Endothelial cell of umbilical vein (primary cell): Measurements from ENCODE around the gene GJD2. TPM values are rescaled to one million over a fixed set of nuclear protein-coding genes. Genes with fewer than 3 reads are reported as not detected.

Source experiments
- BruUV-seq: library from RNA; stranded (reverse); fragments of 400-500 nt; replicated peaks from 2 replicates; lab custom pipeline; 2021; lab: Mats Ljungman, UMichigan
- CTCF ChIA-PET: fragments of 300-600, 350-600 bp; sonication (Branson Sonifier 250); formaldehyde crosslinking; loops from one replicate; lab custom pipeline; 2021; ENCODE audit warnings: antibody characterized with exemption, inconsistent platforms; lab: Charles Lee
- POLR2A ChIA-PET: fragments of 300-600, 350-600 bp; sonication (Branson Sonifier 250); formaldehyde crosslinking; loops from one replicate; lab custom pipeline; 2021; ENCODE audit warnings: antibody characterized with exemption, inconsistent platforms; lab: Charles Lee
- DNase-seq: peaks from one replicate; pipeline ENCODE4 v3.0.0-alpha.2; 2011; ENCODE audit warnings: low read depth, low spot score
- FAIRE-seq: peaks from 2 replicates; lab custom pipeline; 2011; peaks lifted over from hg19 to GRCh38; lab: Jason Lieb, UNC
- H2AFZ ChIP-seq: 2 replicates; pipeline ENCODE4 v1.6.0; 2012; ENCODE audit warnings: low read depth, low read length, control low read depth, inconsistent platforms
- H3K27ac ChIP-seq: 2 replicates; pipeline ENCODE4 v1.5.1; 2011; ENCODE audit warnings: low read depth, mild to moderate bottlenecking, control low read depth, low read length, moderate library complexity; ENCODE audit not compliant: insufficient read depth
- H3K27me3 ChIP-seq, 2 experiments: 2 replicates each; pipeline versions ENCODE4 v1.6.0 to v1.6.1; 2011; ENCODE audit warnings: low read length in 2 of 2, mixed read lengths in 1 of 2; ENCODE audit not compliant: control insufficient read depth in 2 of 2, insufficient read depth in 2 of 2
- H3K36me3 ChIP-seq, 2 experiments: 2 replicates in 1 of 2; 3 replicates in 1 of 2; pipeline ENCODE4 v1.5.1; 2011; ENCODE audit warnings: low read length in 2 of 2, mild to moderate bottlenecking in 1 of 2, moderate library complexity in 1 of 2; ENCODE audit not compliant: control insufficient read depth in 2 of 2, insufficient read depth in 2 of 2; ENCODE audit errors: extremely low read depth in 1 of 2
- H3K4me1 ChIP-seq: 3 replicates; pipeline ENCODE4 v1.5.1; 2011; ENCODE audit warnings: mild to moderate bottlenecking, low read length; ENCODE audit not compliant: control insufficient read depth, insufficient read depth; ENCODE audit errors: extremely low read depth
- H3K4me2 ChIP-seq: 2 replicates; pipeline ENCODE4 v1.6.1; 2011; ENCODE audit warnings: low read length, control low read depth, mixed read lengths; ENCODE audit not compliant: insufficient read depth
- H3K4me3 ChIP-seq, 3 experiments: fragments of 200-600 bp in 1 of 3; sonication (generic), shearing (Covaris generic) in 1 of 3; replicated peaks in 1 of 3; 2 replicates each; pipeline ENCODE4 v1.5.1; 2011 to 2016; ENCODE audit warnings: control low read depth in 3 of 3, low read length in 3 of 3, mild to moderate bottlenecking in 2 of 3, inconsistent platforms in 1 of 3, low read depth in 1 of 3, moderate library complexity in 1 of 3; ENCODE audit not compliant: insufficient read depth in 1 of 3
- H3K79me2 ChIP-seq: 2 replicates; pipeline ENCODE4 v1.6.0; 2012; ENCODE audit warnings: low read length, inconsistent platforms; ENCODE audit not compliant: control insufficient read depth, insufficient read depth
- H3K9ac ChIP-seq: replicated peaks from 2 replicates; pipeline ENCODE3; 2011; ENCODE audit warnings: low read length, control low read depth; ENCODE audit not compliant: insufficient read depth; ENCODE audit errors: extremely low read depth
- H3K9me1 ChIP-seq: replicated peaks from 3 replicates; pipeline ENCODE4 v1.6.0; 2011; ENCODE audit warnings: mild to moderate bottlenecking, low read length; ENCODE audit not compliant: control insufficient read depth, insufficient read depth; ENCODE audit errors: extremely low read depth
- H3K9me3 ChIP-seq: replicated peaks from 2 replicates; pipeline ENCODE4 v1.5.1; 2012; ENCODE audit warnings: low read length, inconsistent platforms; ENCODE audit not compliant: control insufficient read depth, insufficient read depth
- H4K20me1 ChIP-seq: replicated peaks from 2 replicates; pipeline ENCODE3; 2011; ENCODE audit warnings: mild to moderate bottlenecking, low read length; ENCODE audit not compliant: control insufficient read depth, insufficient read depth; ENCODE audit errors: extremely low read depth
- CTCF ChIP-seq, 2 donors: IDR thresholded peaks; 1 replicate in 1 of 2; 2 replicates in 1 of 2; pipeline ENCODE4 v1.5.1; 2011; ENCODE audit warnings: low read length in 2 of 2, mild to moderate bottlenecking in 2 of 2, moderate library complexity in 2 of 2, control low read depth in 1 of 2, inconsistent platforms in 1 of 2, low read depth in 1 of 2; ENCODE audit not compliant: insufficient read depth in 1 of 2; ENCODE audit errors: extremely low read depth in 1 of 2
- EZH2 ChIP-seq: IDR thresholded peaks from 2 replicates; pipeline ENCODE4 v1.6.1; 2012; ENCODE audit warnings: borderline replicate concordance, low read depth, mild to moderate bottlenecking, moderate library complexity, low read length, inconsistent platforms; ENCODE audit not compliant: severe bottlenecking
- FOS ChIP-seq: IDR thresholded peaks from 2 replicates; pipeline ENCODE4 v1.6.1; 2011; ENCODE audit warnings: mild to moderate bottlenecking, low read length, moderate library complexity, borderline replicate concordance; ENCODE audit not compliant: insufficient read depth
- GATA2 ChIP-seq: IDR thresholded peaks from 2 replicates; pipeline ENCODE4 v1.7.0; 2011; ENCODE audit warnings: low read depth, mild to moderate bottlenecking, moderate library complexity, mixed read lengths, low read length; ENCODE audit not compliant: insufficient read length, insufficient read depth
- JUN ChIP-seq: IDR thresholded peaks from 2 replicates; pipeline ENCODE4 v1.6.1; 2011; ENCODE audit warnings: borderline replicate concordance, low read depth; ENCODE audit not compliant: insufficient read length, insufficient read depth
- MAX ChIP-seq: IDR thresholded peaks from 2 replicates; pipeline ENCODE4 v1.6.1; 2011; ENCODE audit not compliant: insufficient read depth, insufficient read length
- MYC ChIP-seq: IDR thresholded peaks from one replicate; pipeline ENCODE4 v1.6.1; 2011; ENCODE audit warnings: mild to moderate bottlenecking, low read depth, low read length
- POLR2A ChIP-seq: IDR thresholded peaks from 2 replicates; pipeline ENCODE4 v1.6.1; 2012; ENCODE audit warnings: low read depth, mild to moderate bottlenecking, control low read depth, low read length
- POLR2AphosphoS5 ChIP-seq: IDR thresholded peaks from 2 replicates; pipeline ENCODE4 v1.6.1; 2012; ENCODE audit warnings: low read depth, mild to moderate bottlenecking, control low read depth, low read length, moderate library complexity; ENCODE audit not compliant: insufficient read depth
- dilution Hi-C: fragments of 300-500 bp; cut with MboI; formaldehyde crosslinking; loops from one replicate; pipeline ENCODE4 v1.15.0; 2019; ENCODE audit warnings: low sequenced_read_pairs; ENCODE audit not compliant: extremely low pct_ligation_motif_present
- intact Hi-C: fragments of 100-400 bp; cut with micrococcal nuclease; formaldehyde crosslinking; loops from one replicate; pipeline ENCODE4 v1.10.0; 2022
- polyA plus RNA-seq, 4 experiments: library from polyadenylated mRNA; depleted of rRNA in 3 of 4; stranded (reverse) in 3 of 4; unstranded in 1 of 4; fragments of >200 nt; gene quantifications; 2 replicates each; pipeline versions ENCODE4 v1.2.1 to v1.2.3, GENCODE V29; 2011 to 2012; ENCODE audit warnings: missing spikeins in 1 of 4
- total RNA-seq: library from RNA; stranded (reverse); gene quantifications from 2 replicates; pipeline ENCODE4 v1.2.3, GENCODE V29; 2021

The GJD2 gene
- total and polyA plus RNA-seq, 2 donors (not counting 3 experiments of a cell fraction or from before 2014, with no cell fraction given) = not detected

- H3K9me1 ChIP-seq = no peaks in the 10 kb centered on the region
- BruUV-seq = no TSS peak
- no peak for TF ChIP-seq JUN
- no peak for TF ChIP-seq MAX
- TF ChIP-seq POLR2AphosphoS5 = no peak
- no peak for TF ChIP-seq FOS
- no peak for TF ChIP-seq GATA2
- TF ChIP-seq EZH2 = no peak
- TF ChIP-seq MYC = no peak
- TF ChIP-seq CTCF (IDR thresholded peaks at IDR 0.05; ENCODE audit: extremely low read depth in 1 of 2, insufficient read depth in 1 of 2, low read depth in 1 of 2, low read length in 2 of 2) = no peak
- TF ChIP-seq POLR2A = no peak
- H3K4me3 ChIP-seq = no peak overlapping the region
- H3K9ac ChIP-seq = no peak overlapping the region
- H4K20me1 ChIP-seq = no peaks in the 10 kb centered on the region
- ChIA-PET POLR2A (no interaction called here), CTCF (interaction anchor here (1.3 kb wide), 1 partner anchor 57 kb away, joined by 3 read pairs; no protein-coding TSS in a partner anchor)
- intact Hi-C loops = no loop called here
- no peaks in the 10 kb centered on the region for H3K9me3 ChIP-seq
- H3K27me3 ChIP-seq = peaks cover 6 to 12% of the 10 kb centered on the region in 2 experiments
- H3K4me1 ChIP-seq = no peaks in the 10 kb centered on the region
- H3K36me3 ChIP-seq = no peaks in the 10 kb centered on the region
- H3K4me2 ChIP-seq = no peak overlapping the region
- dilution Hi-C loops = no loop called here
- no peak overlapping the region for H2AFZ ChIP-seq
- no peak for DNase-seq
- no peak for FAIRE-seq
- H3K27ac ChIP-seq = no peak overlapping the region
- H3K79me2 ChIP-seq = no peaks in the 10 kb centered on the region
Measured at GRCh38 chr15:34765741-34766140, 10.9 kb upstream of the GJD2 start.
